HepG2 (cell line): Measurements from ENCODE around the gene GAPDH. TPM values are rescaled to one million over a fixed set of nuclear protein-coding genes. Genes with fewer than 3 reads are reported as not detected.

Source experiments
- BCL6 ChIP-seq: IDR thresholded peaks from 2 replicates; pipeline ENCODE4 v1.6.1; 2016; ENCODE audit warnings: missing genetic modification reagents, missing compliant biosample characterization
- ESRRA ChIP-seq: sonication (generic); formaldehyde crosslinking; IDR thresholded peaks from 2 replicates; pipeline ENCODE4 v1.5.1; 2020; ENCODE audit warnings: mild to moderate bottlenecking, low read depth, missing genetic modification reagents
- FOXO1 ChIP-seq: sonication (generic); formaldehyde crosslinking; IDR thresholded peaks from 2 replicates; pipeline ENCODE4 v1.4.0; 2020; ENCODE audit warnings: missing genetic modification reagents
- HNRNPK ChIP-seq: fragments of 200-400 bp; formaldehyde crosslinking; IDR thresholded peaks from 2 replicates; pipeline ENCODE4 v1.6.1; 2018; ENCODE audit warnings: low read length, low read depth, moderate library complexity, mild to moderate bottlenecking; ENCODE audit not compliant: poor library complexity, severe bottlenecking
- IRF9 ChIP-seq: sonication (generic); formaldehyde crosslinking; IDR thresholded peaks from 2 replicates; pipeline ENCODE4 v1.8.0; 2022; ENCODE audit warnings: missing genetic modification reagents, mild to moderate bottlenecking, borderline replicate concordance
- JDP2 ChIP-seq: sonication (generic); formaldehyde crosslinking; IDR thresholded peaks from 2 replicates; pipeline ENCODE4 v1.8.1; 2022; ENCODE audit warnings: missing genetic modification reagents, borderline replicate concordance
- KDM3A ChIP-seq: IDR thresholded peaks from 2 replicates; pipeline ENCODE4 v1.6.1; 2018; ENCODE audit warnings: low read depth, missing compliant biosample characterization
- LRRFIP1 ChIP-seq: sonication (generic); formaldehyde crosslinking; conservative IDR thresholded peaks from 2 replicates; pipeline ENCODE4 v1.4.0; 2020; ENCODE audit warnings: missing genetic modification reagents
- NR2C2 ChIP-seq: sonication (generic); formaldehyde crosslinking; IDR thresholded peaks from 2 replicates; pipeline ENCODE4 v1.4.0; 2020; ENCODE audit warnings: missing genetic modification reagents, mild to moderate bottlenecking, moderate library complexity, borderline replicate concordance
- PITX1 ChIP-seq: sonication (generic); formaldehyde crosslinking; IDR thresholded peaks from 2 replicates; pipeline ENCODE4 v1.5.1; 2020; ENCODE audit warnings: mild to moderate bottlenecking, missing genetic modification reagents
- REPIN1 ChIP-seq: sonication (generic); formaldehyde crosslinking; IDR thresholded peaks from 2 replicates; pipeline ENCODE4 v1.8.0; 2022; ENCODE audit warnings: missing genetic modification reagents, low read depth, mild to moderate bottlenecking, borderline replicate concordance
- RFX1 ChIP-seq: fragments of 450-650 bp; IDR thresholded peaks from 2 replicates; pipeline ENCODE4 v1.6.1; 2017
- SP1 ChIP-seq, 2 experiments: fragments of 450-650 bp in 1 of 2; sonication (generic) in 1 of 2; formaldehyde crosslinking in 1 of 2; IDR thresholded peaks; 2 replicates each; pipeline versions ENCODE4 v1.4.0 to v1.6.1; 2016 to 2020; ENCODE audit warnings: missing genetic modification reagents in 1 of 2
- TAF1 ChIP-seq: sonication (generic); formaldehyde crosslinking; IDR thresholded peaks from 2 replicates; pipeline ENCODE4 v1.4.0; 2020; ENCODE audit warnings: missing genetic modification reagents
- TCF12 ChIP-seq, 2 experiments: fragments of 450-650 bp in 1 of 2; sonication (generic) in 1 of 2; formaldehyde crosslinking in 1 of 2; IDR thresholded peaks; 2 replicates each; pipeline versions ENCODE4 v1.6.1 to v1.8.0; 2017 to 2022; ENCODE audit warnings: antibody characterized with exemption in 1 of 2, mild to moderate bottlenecking in 1 of 2, missing genetic modification reagents in 1 of 2, moderate library complexity in 1 of 2
- ZBTB34 ChIP-seq: sonication (generic); formaldehyde crosslinking; IDR thresholded peaks from 2 replicates; pipeline ENCODE4 v1.8.0; 2022; ENCODE audit warnings: mild to moderate bottlenecking, missing genetic modification reagents
- ZKSCAN1 ChIP-seq: fragments of 150-350 bp; IDR thresholded peaks from 2 replicates; pipeline ENCODE4 v1.6.1; 2014; ENCODE audit warnings: low read length
- ZNF367 ChIP-seq: sonication (generic); formaldehyde crosslinking; IDR thresholded peaks from 2 replicates; pipeline ENCODE4 v1.4.0; 2020; ENCODE audit warnings: missing genetic modification reagents, borderline replicate concordance
- ZNF569 ChIP-seq: sonication (generic); formaldehyde crosslinking; IDR thresholded peaks from 2 replicates; pipeline ENCODE4 v1.5.0; 2020; ENCODE audit warnings: mild to moderate bottlenecking, missing genetic modification reagents, moderate library complexity, borderline replicate concordance
- ZNF607 ChIP-seq: sonication (generic); formaldehyde crosslinking; IDR thresholded peaks from 2 replicates; pipeline ENCODE4 v1.5.1; 2020; ENCODE audit warnings: missing genetic modification reagents, mild to moderate bottlenecking, borderline replicate concordance
- ZNF850 ChIP-seq: sonication (generic); formaldehyde crosslinking; conservative IDR thresholded peaks from 2 replicates; pipeline ENCODE4 v1.9.0; 2021; ENCODE audit warnings: mild to moderate bottlenecking, missing genetic modification reagents
- polyA plus RNA-seq, 8 experiments: library from polyadenylated mRNA; depleted of rRNA in 3 of 8; stranded (reverse) in 7 of 8; unstranded in 1 of 8; fragments of >200 nt; fragmentation: Illumina TruSeq in 4 of 8; extraction: Trizol in 4 of 8; gene quantifications; 2 replicates each; pipeline versions ENCODE4 v1.2.1 to v1.2.3, GENCODE V29; 2011 to 2016; ENCODE audit warnings: low read depth in 4 of 8, missing spikeins in 1 of 8, mixed read lengths in 1 of 8; ENCODE audit not compliant: insufficient read depth in 1 of 8
- total RNA-seq, 5 experiments: library from RNA; depleted of rRNA; stranded (reverse); fragments of >200 nt; fragmentation: Illumina TruSeq; extraction: Trizol; gene quantifications; 2 replicates each; pipeline ENCODE4 v1.2.3, GENCODE V29; 2016; ENCODE audit warnings: low read depth in 1 of 5
- TF ChIP-seq, protein P1 (sequence below): sonication (generic); formaldehyde crosslinking; IDR thresholded peaks from 2 replicates; pipeline ENCODE4 v1.4.0; 2020; ENCODE audit warnings: missing genetic modification reagents

GAPDH gene
- total and polyA plus RNA-seq, 2 of the 13 experiments (the other 11 are each of a cell fraction or from before 2014, with no cell fraction given): 3,038 to 12,722 TPM

DNA sequence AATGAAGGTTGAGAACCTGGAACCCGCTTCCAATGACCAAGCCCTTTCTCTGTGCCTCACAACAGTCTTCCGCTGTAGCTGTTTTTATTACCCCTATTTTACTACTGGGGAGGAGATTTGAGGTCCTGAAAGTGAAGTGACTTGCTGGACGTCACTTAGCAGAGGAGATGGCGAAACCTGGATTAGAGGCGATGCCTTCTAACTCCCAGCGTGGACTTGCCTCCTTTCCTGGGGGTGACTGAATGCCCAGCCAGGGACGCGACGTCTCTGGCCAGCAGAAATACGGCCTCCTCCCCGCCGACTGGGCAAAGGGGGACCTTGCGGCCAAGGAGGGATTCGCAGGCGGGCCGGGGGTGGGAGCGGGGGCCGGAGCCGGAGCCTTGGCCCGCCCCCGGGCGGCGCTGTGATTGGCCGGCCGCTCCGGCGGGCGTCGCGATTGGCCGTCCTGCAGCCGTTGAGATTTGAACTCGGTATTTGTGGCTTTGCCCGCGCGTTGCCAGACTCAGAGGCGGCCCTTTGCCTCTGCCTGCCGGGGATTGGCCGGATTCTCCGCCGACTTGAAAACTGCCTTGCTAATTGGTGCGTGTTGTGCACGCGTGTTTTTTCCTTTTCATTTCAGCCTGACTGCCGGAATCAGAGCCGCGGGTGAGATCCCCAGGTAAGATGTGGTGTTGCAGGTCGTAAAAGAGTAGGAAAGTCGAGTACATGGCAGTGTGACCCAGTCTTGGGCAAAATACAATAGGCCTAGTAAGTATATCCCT lies 40.6 kb upstream of the GAPDH start, which contains the start of gene NCAPD2 (continued):
- TF ChIP-seq BCL6: 0 out of 2 replicates have a peak, but pooled peaks have one; percentile 3
- TF ChIP-seq, protein P1, sequence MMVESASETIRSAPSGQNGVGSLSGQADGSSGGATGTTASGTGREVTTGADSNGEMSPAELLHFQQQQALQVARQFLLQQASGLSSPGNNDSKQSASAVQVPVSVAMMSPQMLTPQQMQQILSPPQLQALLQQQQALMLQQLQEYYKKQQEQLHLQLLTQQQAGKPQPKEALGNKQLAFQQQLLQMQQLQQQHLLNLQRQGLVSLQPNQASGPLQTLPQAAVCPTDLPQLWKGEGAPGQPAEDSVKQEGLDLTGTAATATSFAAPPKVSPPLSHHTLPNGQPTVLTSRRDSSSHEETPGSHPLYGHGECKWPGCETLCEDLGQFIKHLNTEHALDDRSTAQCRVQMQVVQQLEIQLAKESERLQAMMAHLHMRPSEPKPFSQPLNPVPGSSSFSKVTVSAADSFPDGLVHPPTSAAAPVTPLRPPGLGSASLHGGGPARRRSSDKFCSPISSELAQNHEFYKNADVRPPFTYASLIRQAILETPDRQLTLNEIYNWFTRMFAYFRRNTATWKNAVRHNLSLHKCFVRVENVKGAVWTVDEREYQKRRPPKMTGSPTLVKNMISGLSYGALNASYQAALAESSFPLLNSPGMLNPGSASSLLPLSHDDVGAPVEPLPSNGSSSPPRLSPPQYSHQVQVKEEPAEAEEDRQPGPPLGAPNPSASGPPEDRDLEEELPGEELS (CRISPR knock-in tag): no peak
- no peak; the same call in 1 of the 2 replicates for TF ChIP-seq ZNF569 (CRISPR knock-in tag)
- no peak for TF ChIP-seq REPIN1 (CRISPR knock-in tag)
- TF ChIP-seq JDP2 (CRISPR knock-in tag): no peak; the same call in 1 of the 2 replicates
- no peak for TF ChIP-seq TCF12 (IDR thresholded peaks at IDR 0.05)
- TF ChIP-seq TCF12 (CRISPR knock-in tag; IDR thresholded peaks at IDR 0.05): 0 out of 2 replicates have a peak, but pooled peaks have one; percentile 25
- peak; percentile 8; the same call in 1 of the 2 replicates for TF ChIP-seq KDM3A
- TF ChIP-seq NR2C2 (CRISPR knock-in tag): peak; percentile 60; the same call in 1 of the 2 replicates
- TF ChIP-seq PITX1 (CRISPR knock-in tag): no peak
- TF ChIP-seq HNRNPK: no peak
- no peak for TF ChIP-seq ZKSCAN1
- no peak for TF ChIP-seq LRRFIP1 (CRISPR knock-in tag)
- TF ChIP-seq ZNF607 (CRISPR knock-in tag): peak; percentile 58
- no peak for TF ChIP-seq ZNF850 (CRISPR knock-in tag)
- TF ChIP-seq ESRRA (CRISPR knock-in tag): no peak
- TF ChIP-seq ZBTB34 (CRISPR knock-in tag): no peak
- TF ChIP-seq IRF9: no peak
- peak; percentile 55 for TF ChIP-seq TAF1 (CRISPR knock-in tag)
- no peak for TF ChIP-seq SP1 (IDR thresholded peaks at IDR 0.05)
- peak; percentile 35; the same call in 1 of the 2 replicates for TF ChIP-seq SP1 (CRISPR knock-in tag; IDR thresholded peaks at IDR 0.05)
- no peak for TF ChIP-seq RFX1
- TF ChIP-seq ZNF367: 0 out of 2 replicates have a peak, but pooled peaks have one; percentile 66
- no peak for TF ChIP-seq FOXO1 (CRISPR knock-in tag)
